Tibial nerve (tissue), 4 donors: ENCODE data around the gene EYS. TPM values are rescaled to one million over a fixed set of nuclear protein-coding genes. Genes with fewer than 3 reads are reported as not detected.

Source experiments
- DNase-seq, 2 donors: peaks; one replicate each; pipeline ENCODE4 v3.0.0-alpha.2; 2019; ENCODE audit warnings: low spot score in 2 of 2
- H3K27ac ChIP-seq, 4 donors: fragments of 200-600 bp; sonication (generic) in 3 of 4; one replicate each; pipeline ENCODE4 v1.5.1; 2017 to 2019; ENCODE audit warnings: mild to moderate bottlenecking in 1 of 4
- H3K27me3 ChIP-seq, 2 donors: fragments of 200-600 bp; sonication (generic) in 1 of 2; one replicate each; pipeline versions ENCODE4 v1.5.1 to v1.6.0; 2017 to 2019
- H3K36me3 ChIP-seq, 3 donors: fragments of 200-600 bp; sonication (generic); one replicate each; pipeline ENCODE4 v1.5.1; 2018 to 2019
- H3K4me1 ChIP-seq, 4 donors: fragments of 200-600 bp; sonication (generic) in 3 of 4; one replicate each; pipeline ENCODE4 v1.5.1; 2017 to 2019
- H3K4me3 ChIP-seq, 4 donors: fragments of 200-600 bp; sonication (generic) in 3 of 4; one replicate each; pipeline ENCODE4 v1.5.1; 2017 to 2019; ENCODE audit warnings: mild to moderate bottlenecking in 1 of 4, moderate library complexity in 1 of 4
- H3K9me3 ChIP-seq, 4 donors: fragments of 200-600 bp; sonication (generic) in 3 of 4; one replicate each; pipeline ENCODE4 v1.5.1; 2017 to 2019
- EP300 ChIP-seq, 2 donors: sonication (generic); formaldehyde crosslinking; IDR thresholded peaks; one replicate each; pipeline ENCODE4 v1.6.1; 2017; ENCODE audit warnings: antibody characterized with exemption in 2 of 2, mild to moderate bottlenecking in 1 of 2
- POLR2A ChIP-seq, 2 donors: fragments of 450-650 bp; IDR thresholded peaks; one replicate each; pipeline ENCODE4 v1.6.1; 2017; ENCODE audit warnings: antibody characterized with exemption in 2 of 2, mild to moderate bottlenecking in 2 of 2, moderate library complexity in 2 of 2
- WGBS, 2 donors: methylation state at CpG; one replicate each; pipeline ENCODE4 v1.1.5; 2018; 5-methylcytosine and 5-hydroxymethylcytosine counted together
- total RNA-seq, 4 donors: library from RNA; depleted of rRNA; stranded (reverse); fragments of >200 nt; gene quantifications; one replicate each; pipeline ENCODE4 v1.1.0, GENCODE V29; 2016
- TF ChIP-seq, protein P1 (sequence below), 5 experiments: fragments of 200-600 bp in 3 of 5; fragments of 450-650 bp in 2 of 5; sonication (generic) in 3 of 5; IDR thresholded peaks; one replicate each; pipeline ENCODE4 v1.5.1; 2016 to 2019; ENCODE audit warnings: antibody characterized with exemption in 5 of 5, mild to moderate bottlenecking in 3 of 5, moderate library complexity in 2 of 5

Gene EYS
- total RNA-seq, 4 donors from 2014 or later: under 0.01 to 4.5 (median 0.39) TPM; not detected in 1

GRCh38 chr6:65566117-65566516 lies 140.9 kb downstream of the EYS start:
- WGBS, 2 donors: 72 to 92% methylated on average over 3 of the region's 3 CpGs
- Histone ChIP-seq H3K9me3 (no peaks in the 10 kb centered on the region), H3K4me3 (no peak overlapping the region), H3K36me3 (no peaks in the 10 kb centered on the region), H3K4me1 (no peaks in the 10 kb centered on the region), H3K27me3 (no peaks in the 10 kb centered on the region), H3K27ac (no peak overlapping the region)
- TF ChIP-seq EP300 (IDR thresholded peaks at IDR 0.05): no peak
- TF ChIP-seq, protein P1, sequence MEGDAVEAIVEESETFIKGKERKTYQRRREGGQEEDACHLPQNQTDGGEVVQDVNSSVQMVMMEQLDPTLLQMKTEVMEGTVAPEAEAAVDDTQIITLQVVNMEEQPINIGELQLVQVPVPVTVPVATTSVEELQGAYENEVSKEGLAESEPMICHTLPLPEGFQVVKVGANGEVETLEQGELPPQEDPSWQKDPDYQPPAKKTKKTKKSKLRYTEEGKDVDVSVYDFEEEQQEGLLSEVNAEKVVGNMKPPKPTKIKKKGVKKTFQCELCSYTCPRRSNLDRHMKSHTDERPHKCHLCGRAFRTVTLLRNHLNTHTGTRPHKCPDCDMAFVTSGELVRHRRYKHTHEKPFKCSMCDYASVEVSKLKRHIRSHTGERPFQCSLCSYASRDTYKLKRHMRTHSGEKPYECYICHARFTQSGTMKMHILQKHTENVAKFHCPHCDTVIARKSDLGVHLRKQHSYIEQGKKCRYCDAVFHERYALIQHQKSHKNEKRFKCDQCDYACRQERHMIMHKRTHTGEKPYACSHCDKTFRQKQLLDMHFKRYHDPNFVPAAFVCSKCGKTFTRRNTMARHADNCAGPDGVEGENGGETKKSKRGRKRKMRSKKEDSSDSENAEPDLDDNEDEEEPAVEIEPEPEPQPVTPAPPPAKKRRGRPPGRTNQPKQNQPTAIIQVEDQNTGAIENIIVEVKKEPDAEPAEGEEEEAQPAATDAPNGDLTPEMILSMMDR (IDR thresholded peaks at IDR 0.05): no peak
- no peak for TF ChIP-seq POLR2A (IDR thresholded peaks at IDR 0.05)
- DNase-seq: no peak

GRCh38 chr6:65558071-65558470 lies 149.0 kb downstream of the EYS start:
- Histone ChIP-seq H3K9me3 (no peaks in the 10 kb centered on the region), H3K27me3 (no peaks in the 10 kb centered on the region), H3K4me3 (no peak overlapping the region), H3K27ac (no peak overlapping the region), H3K36me3 (no peaks in the 10 kb centered on the region), H3K4me1 (no peaks in the 10 kb centered on the region)
- TF ChIP-seq POLR2A (IDR thresholded peaks at IDR 0.05): no peak
- TF ChIP-seq EP300 (IDR thresholded peaks at IDR 0.05): no peak
- TF ChIP-seq, protein P1 (IDR thresholded peaks at IDR 0.05): no peak
- 78 to 79% methylated on average over 1 to 6 of the region's 6 CpGs for WGBS, 2 donors
- no peak for DNase-seq

DNA sequence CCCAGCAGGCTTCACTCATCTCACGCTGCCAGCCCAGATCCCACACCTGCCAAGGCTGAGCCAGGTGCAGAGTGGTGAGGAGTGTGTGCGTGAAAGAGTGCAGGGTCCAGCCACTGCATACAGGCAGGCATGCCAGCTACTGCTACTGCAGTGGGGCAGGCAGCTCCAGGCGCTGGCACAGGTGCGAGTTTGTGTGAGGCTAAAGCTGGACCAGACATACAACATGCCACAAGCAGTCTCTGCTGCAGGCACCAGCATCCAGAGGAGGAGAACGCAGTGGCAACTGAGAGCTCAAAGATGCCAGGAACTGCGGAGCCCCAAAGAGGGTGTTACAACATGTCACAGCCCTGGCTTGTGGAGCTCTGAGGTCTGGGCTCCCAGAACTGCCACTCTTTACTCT lies 149.8 kb downstream of the EYS start:
- H3K27ac ChIP-seq: no peak overlapping the region
- no peak overlapping the region for H3K4me3 ChIP-seq
- H3K27me3 ChIP-seq: no peaks in the 10 kb centered on the region
- no peaks in the 10 kb centered on the region for H3K9me3 ChIP-seq
- no peak for DNase-seq
- H3K36me3 ChIP-seq: no peaks in the 10 kb centered on the region
- TF ChIP-seq EP300 (IDR thresholded peaks at IDR 0.05): no peak
- no peaks in the 10 kb centered on the region for H3K4me1 ChIP-seq
- 63 to 92% methylated on average over 1 to 6 of the region's 6 CpGs for WGBS, 2 donors

- TF ChIP-seq EP300 (IDR thresholded peaks at IDR 0.05): no peak
- no peak for TF ChIP-seq POLR2A (IDR thresholded peaks at IDR 0.05)
- TF ChIP-seq, protein P1 (IDR thresholded peaks at IDR 0.05): no peak
- Histone ChIP-seq H3K36me3 (no peaks in the 10 kb centered on the region), H3K27ac (no peak overlapping the region), H3K4me1 (no peaks in the 10 kb centered on the region), H3K27me3 (no peaks in the 10 kb centered on the region), H3K9me3 (peaks cover 0 to 4% (median 0%) of the 10 kb centered on the region in 4 donors), H3K4me3 (no peak overlapping the region)
- DNase-seq: no peak
- WGBS, 2 donors: 79 to 86% methylated on average over 3 of the region's 3 CpGs
Observed at GRCh38 chr6:65546894-65547293, 160.1 kb downstream of the EYS start.

- no peak overlapping the region for H3K27ac ChIP-seq
- 85 to 87% methylated on average over 2 of the region's 2 CpGs for WGBS, 2 donors
- no peak overlapping the region for H3K4me3 ChIP-seq
- no peak for DNase-seq
- no peaks in the 10 kb centered on the region for H3K27me3 ChIP-seq
- no peaks in the 10 kb centered on the region for H3K4me1 ChIP-seq
- H3K36me3 ChIP-seq: no peaks in the 10 kb centered on the region
- TF ChIP-seq POLR2A (IDR thresholded peaks at IDR 0.05): no peak
- no peak for TF ChIP-seq EP300 (IDR thresholded peaks at IDR 0.05)
- TF ChIP-seq, protein P1 (IDR thresholded peaks at IDR 0.05): no peak
- H3K9me3 ChIP-seq: peaks cover 0 to 4% (median 0%) of the 10 kb centered on the region in 4 donors
Observed at GRCh38 chr6:65545920-65546319, 161.1 kb downstream of the EYS start.

GRCh38 chr6:65538644-65539043 lies 168.4 kb downstream of the EYS start:
- H3K27ac ChIP-seq: no peak overlapping the region
- H3K4me1 ChIP-seq: no peaks in the 10 kb centered on the region
- no peaks in the 10 kb centered on the region for H3K9me3 ChIP-seq
- H3K4me3 ChIP-seq: no peak overlapping the region
- TF ChIP-seq EP300 (IDR thresholded peaks at IDR 0.05) (no peak), POLR2A (IDR thresholded peaks at IDR 0.05) (no peak)
- TF ChIP-seq, protein P1 (IDR thresholded peaks at IDR 0.05): no peak
- no peaks in the 10 kb centered on the region for H3K36me3 ChIP-seq
- no peak for DNase-seq
- 74 to 77% methylated on average over 1 of the region's 1 CpG for WGBS, 2 donors
- no peaks in the 10 kb centered on the region for H3K27me3 ChIP-seq
